ENCODE measurements around the gene IL17D.

The IL17D gene

DNA sequence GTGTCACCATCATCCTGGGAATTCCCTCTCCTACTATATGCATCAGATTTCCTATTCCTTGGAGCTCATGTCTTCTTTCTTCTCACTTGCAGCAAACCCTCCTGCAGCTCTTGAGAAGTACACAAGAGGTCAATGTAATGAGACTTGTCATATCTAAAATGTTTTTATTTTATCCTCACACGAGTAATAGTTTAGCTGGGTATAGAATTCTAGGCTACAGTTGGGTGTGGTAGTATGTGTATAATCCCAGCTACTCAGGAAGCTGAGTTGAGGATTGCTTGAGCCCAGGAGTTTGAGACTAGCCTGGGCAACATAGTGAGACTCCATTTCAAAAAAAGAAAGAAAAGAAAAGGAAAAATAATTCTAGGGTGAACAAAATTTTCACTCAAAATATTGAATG lies 45.9 kb downstream of the IL17D start:
- TF ChIP-seq CTCF (IDR thresholded peaks at IDR 0.05; ENCODE audit: poor library complexity, severe bottlenecking): no peak
- peaks cover 4% of the 10 kb centered on the region; the same call in 1 of the 2 replicates for H3K36me3 ChIP-seq (ENCODE audit: low read depth)
- no peak for DNase-seq (ENCODE audit: low spot score)

DNA sequence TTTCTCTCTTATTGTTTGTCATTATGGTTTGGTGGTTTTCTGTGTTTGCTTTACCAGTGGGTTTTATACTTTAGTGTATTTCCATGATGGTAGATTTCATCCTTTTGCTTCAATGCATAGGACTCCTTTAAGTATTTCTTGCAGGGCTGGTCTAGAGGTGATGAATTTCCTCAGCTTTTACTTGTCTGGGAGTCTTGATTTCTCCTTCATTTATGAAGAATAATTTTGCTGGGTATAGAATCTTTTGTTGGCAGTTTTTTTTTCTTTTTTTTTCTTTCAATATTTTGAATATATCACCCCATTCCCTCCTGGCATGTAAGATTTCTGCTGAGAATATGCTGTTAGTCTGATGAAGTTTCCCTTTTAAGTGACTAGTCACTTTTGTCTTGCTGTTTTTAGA lies 50.5 kb downstream of the IL17D start:
- H3K27me3 ChIP-seq (ENCODE audit: insufficient read depth, poor library complexity, severe bottlenecking): no peaks in the 10 kb centered on the region
- TF ChIP-seq CTCF (IDR thresholded peaks at IDR 0.05; ENCODE audit: poor library complexity, severe bottlenecking): no peak
- ATAC-seq (ENCODE audit: low read depth): no peak
- H3K36me3 ChIP-seq (ENCODE audit: low read depth): peaks cover 5% of the 10 kb centered on the region; the same call in 1 of the 2 replicates
- no peak for DNase-seq (ENCODE audit: low spot score)
- no peak overlapping the region for H3K4me3 ChIP-seq (ENCODE audit: severe bottlenecking)
- H3K4me1 ChIP-seq (ENCODE audit: insufficient read depth, poor library complexity, severe bottlenecking): no peaks in the 10 kb centered on the region
- no peak overlapping the region for H3K27ac ChIP-seq (ENCODE audit: poor library complexity, severe bottlenecking)
- peaks cover 6% of the 10 kb centered on the region for H3K9me3 ChIP-seq (ENCODE audit: severe bottlenecking)

More for the DNA sequence above, 45.9 kb downstream of the IL17D start:
- Histone ChIP-seq H3K4me3 (ENCODE audit: severe bottlenecking) (no peak overlapping the region), H3K27me3 (ENCODE audit: insufficient read depth, poor library complexity, severe bottlenecking) (no peaks in the 10 kb centered on the region), H3K4me1 (ENCODE audit: insufficient read depth, poor library complexity, severe bottlenecking) (no peaks in the 10 kb centered on the region), H3K27ac (ENCODE audit: poor library complexity, severe bottlenecking) (no peak overlapping the region), H3K9me3 (ENCODE audit: severe bottlenecking) (peaks cover 7% of the 10 kb centered on the region)
- ATAC-seq (ENCODE audit: low read depth): no peak

- H3K4me3 ChIP-seq (ENCODE audit: severe bottlenecking): no peak overlapping the region
- no peak for TF ChIP-seq CTCF (IDR thresholded peaks at IDR 0.05; ENCODE audit: poor library complexity, severe bottlenecking)
- DNase-seq (ENCODE audit: low spot score): no peak
- no peaks in the 10 kb centered on the region for H3K36me3 ChIP-seq (ENCODE audit: low read depth)
- H3K27me3 ChIP-seq (ENCODE audit: insufficient read depth, poor library complexity, severe bottlenecking): no peaks in the 10 kb centered on the region
- no peak overlapping the region for H3K27ac ChIP-seq (ENCODE audit: poor library complexity, severe bottlenecking)
- no peaks in the 10 kb centered on the region for H3K9me3 ChIP-seq (ENCODE audit: severe bottlenecking)
- no peaks in the 10 kb centered on the region for H3K4me1 ChIP-seq (ENCODE audit: insufficient read depth, poor library complexity, severe bottlenecking)
- no peak for ATAC-seq (ENCODE audit: low read depth)
Measured at GRCh38 chr13:20760872-20761271, 57.4 kb downstream of the IL17D start.

- Histone ChIP-seq H3K4me3 (ENCODE audit: severe bottlenecking) (no peak overlapping the region), H3K4me1 (ENCODE audit: insufficient read depth, poor library complexity, severe bottlenecking) (peaks cover under 1% of the 10 kb centered on the region), H3K27ac (ENCODE audit: poor library complexity, severe bottlenecking) (no peak overlapping the region), H3K36me3 (ENCODE audit: low read depth) (peaks cover 8% of the 10 kb centered on the region), H3K9me3 (ENCODE audit: severe bottlenecking) (peaks cover 2% of the 10 kb centered on the region), H3K27me3 (ENCODE audit: insufficient read depth, poor library complexity, severe bottlenecking) (no peaks in the 10 kb centered on the region)
- DNase-seq (ENCODE audit: low spot score): no peak
- TF ChIP-seq CTCF (IDR thresholded peaks at IDR 0.05; ENCODE audit: poor library complexity, severe bottlenecking): no peak
- no peak for ATAC-seq (ENCODE audit: low read depth)
Measured at GRCh38 chr13:20767309-20767943, 63.9 kb downstream of the IL17D start.

DNA sequence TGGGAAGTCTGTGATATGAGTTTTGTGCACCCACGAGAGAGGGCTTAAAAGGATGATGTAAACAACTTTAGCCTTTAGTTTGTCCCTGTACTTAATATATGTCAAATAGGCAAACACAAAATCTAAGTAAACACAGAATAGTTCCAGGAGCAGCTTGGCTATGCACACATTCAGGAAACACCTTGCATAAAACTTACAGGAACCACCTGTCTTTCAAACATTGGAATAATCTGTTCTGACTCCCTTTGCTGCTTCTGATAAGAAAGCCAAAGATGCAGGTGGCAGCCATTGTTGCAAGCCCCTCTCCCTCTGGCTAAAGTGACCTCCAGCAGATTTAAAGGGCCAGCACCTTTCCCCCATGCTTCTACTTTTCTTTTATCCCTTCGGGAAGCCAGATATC lies 65.6 kb downstream of the IL17D start:
- Histone ChIP-seq H3K4me1 (ENCODE audit: insufficient read depth, poor library complexity, severe bottlenecking) (peaks cover 6% of the 10 kb centered on the region), H3K36me3 (ENCODE audit: low read depth) (peaks cover 8% of the 10 kb centered on the region), H3K9me3 (ENCODE audit: severe bottlenecking) (peaks cover 2% of the 10 kb centered on the region), H3K27ac (ENCODE audit: poor library complexity, severe bottlenecking) (no peak overlapping the region), H3K4me3 (ENCODE audit: severe bottlenecking) (no peak overlapping the region), H3K27me3 (ENCODE audit: insufficient read depth, poor library complexity, severe bottlenecking) (no peaks in the 10 kb centered on the region)
- ATAC-seq (ENCODE audit: low read depth): no peak
- DNase-seq (ENCODE audit: low spot score): no peak
- TF ChIP-seq CTCF (IDR thresholded peaks at IDR 0.05; ENCODE audit: poor library complexity, severe bottlenecking): no peak
